Adrenal gland (tissue), 12 donors: ENCODE data around the gene ZFR. TPM values are rescaled to one million over a fixed set of nuclear protein-coding genes. Genes with fewer than 3 reads are reported as not detected.
"Not testable (repeated sequence)": the region's sequence is repeated elsewhere in the genome, so short reads cannot be mapped to it uniquely, and the experiment has no call there.

Experiments used
- DNase-seq, 7 donors: peaks; one replicate each; pipeline ENCODE4 v3.0.0-alpha.2; 2019 to 2020
- H3K27ac ChIP-seq, 5 donors: fragments of 200-600 bp; sonication (generic) in 4 of 5; 1 replicate in 3 of 5; 2 replicates in 2 of 5; pipeline versions ENCODE4 v1.5.1 to v1.8.0; 2016 to 2020; ENCODE audit warnings: mild to moderate bottlenecking in 1 of 5
- H3K27me3 ChIP-seq: fragments of 200-600 bp; 2 replicates; pipeline ENCODE4 v1.8.0; 2021
- H3K36me3 ChIP-seq, 2 donors: fragments of 200-600 bp; replicated peaks in 1 of 2; 1 replicate in 1 of 2; 2 replicates in 1 of 2; pipeline versions ENCODE4 v1.5.1 to v1.8.0; 2018 to 2022
- H3K4me1 ChIP-seq, 2 donors: fragments of 200-600 bp; replicated peaks in 1 of 2; 1 replicate in 1 of 2; 2 replicates in 1 of 2; pipeline versions ENCODE4 v1.5.1 to v1.8.0; 2018 to 2021
- H3K4me3 ChIP-seq, 4 donors: fragments of 200-600 bp; sonication (generic) in 3 of 4; one replicate each; pipeline ENCODE4 v1.5.1; 2016 to 2018
- H3K9me3 ChIP-seq, 3 donors: fragments of 200-600 bp; sonication (generic) in 1 of 3; replicated peaks in 1 of 3; 1 replicate in 2 of 3; 2 replicates in 1 of 3; pipeline versions ENCODE4 v1.5.1 to v1.8.0; 2016 to 2021
- CTCF ChIP-seq, 6 experiments: fragments of 450-650 bp in 4 of 6; fragments of 200-600 bp in 2 of 6; sonication (generic) in 1 of 6; IDR thresholded peaks; 1 replicate in 5 of 6; 2 replicates in 1 of 6; pipeline versions ENCODE4 v1.5.1 to v1.8.0; 2016 to 2021; ENCODE audit warnings: antibody characterized with exemption in 6 of 6, mild to moderate bottlenecking in 2 of 6, moderate library complexity in 1 of 6
- POLR2A ChIP-seq, 2 donors: fragments of 450-650 bp; IDR thresholded peaks; one replicate each; pipeline ENCODE4 v1.6.1; 2017; ENCODE audit warnings: antibody characterized with exemption in 2 of 2, mild to moderate bottlenecking in 2 of 2, moderate library complexity in 1 of 2
- WGBS, 4 donors: extraction: QIAGEN DNeasy Blood & Tissue Kit in 2 of 4; methylation state at CpG; one replicate each; pipeline versions ENCODE4 v1.1.5 to v1.1.7; 2013 to 2017; 5-methylcytosine and 5-hydroxymethylcytosine counted together
- intact Hi-C, 2 donors: fragments of 100-400 bp; cut with DNase I; formaldehyde crosslinking; loops; one replicate each; pipeline versions ENCODE4 v1.14.1 to v1.15.0; 2022 to 2023
- polyA plus RNA-seq, 3 donors: library from polyadenylated mRNA; stranded (reverse); fragments of 200-250 nt in 2 of 3; fragments of 350-450 nt in 1 of 3; fragmentation: Illumina TruSeq in 1 of 3; extraction: RNeasy Lipid Tissue Mini Kit (QIAGEN cat#74804) in 1 of 3; gene quantifications; one replicate each; pipeline ENCODE4 v1.2.3, GENCODE V29; 2013 to 2014
- total RNA-seq, 9 donors: library from RNA; depleted of rRNA in 4 of 9; stranded (reverse); fragments of >200 nt in 4 of 9; fragments of 120-200 nt in 1 of 9; fragmentation: NEBNext Ultra II Directional in 1 of 9; extraction: Animal tissue kit (Norgen Biotek cat#: 25700) in 1 of 9; gene quantifications; one replicate each; pipeline versions ENCODE4 v1.1.0 to v1.2.4, GENCODE V29; 2013 to 2023
- donor health status: healthy with polysubstance abuse.
- donor health status: Bipolar disorder and iron deficiency.
- donor health status: DM: yes; HTN: yes; CAD: no.
- donor health status: DM: no; HTN: no; CAD: no.
- donor health status: DM: no; HTN: no; CAD: no.
- donor health status: DM: yes; HTN: yes; CAD: no.

Gene ZFR
- total and polyA plus RNA-seq, 12 donors = 29.4 to 154 (median 72.7) TPM

GRCh38 chr5:32323741-32324140 lies 120.8 kb downstream of the ZFR start:
- intact Hi-C loops = loop anchor here in 1 of 2 donors (10.0 kb wide), 1 partner anchor 49 kb away; no protein-coding TSS in a partner anchor
- H3K9me3 ChIP-seq = no peaks in the 10 kb centered on the region

GRCh38 chr5:32322882-32323281 lies 121.7 kb downstream of the ZFR start:
- Histone ChIP-seq H3K4me1 (no peaks in the 10 kb centered on the region), H3K27ac (no peak overlapping the region), H3K36me3 (no peaks in the 10 kb centered on the region), H3K4me3 (no peak overlapping the region), H3K27me3 (no peaks in the 10 kb centered on the region), H3K9me3 (no peaks in the 10 kb centered on the region)
- intact Hi-C loops = loop anchor here in 1 of 2 donors (10.0 kb wide), 1 partner anchor 48 kb away; no protein-coding TSS in a partner anchor
- WGBS, 4 donors = 84 to 95% (median 92%) methylated on average over 12 of the region's 12 CpGs
- no peak for TF ChIP-seq POLR2A (IDR thresholded peaks at IDR 0.05)
- no peak for TF ChIP-seq CTCF (IDR thresholded peaks at IDR 0.05)
- no peak for DNase-seq

More at GRCh38 chr5:32323741-32324140, 120.8 kb downstream of the ZFR start:
- no peaks in the 10 kb centered on the region for H3K27me3 ChIP-seq
- no peak overlapping the region for H3K27ac ChIP-seq
- no peak for DNase-seq
- no peaks in the 10 kb centered on the region for H3K36me3 ChIP-seq
- H3K4me1 ChIP-seq = no peaks in the 10 kb centered on the region
- TF ChIP-seq CTCF (IDR thresholded peaks at IDR 0.05) (no peak), POLR2A (IDR thresholded peaks at IDR 0.05) (no peak)
- H3K4me3 ChIP-seq = no peak overlapping the region
- 76 to 88% (median 79%) methylated on average over 8 of the region's 8 CpGs for WGBS, 4 donors

- H3K36me3 ChIP-seq, H3K27me3 ChIP-seq, H3K4me3 ChIP-seq, DNase-seq, H3K9me3 ChIP-seq, H3K4me1 ChIP-seq, H3K27ac ChIP-seq: not testable (repeated sequence)
- intact Hi-C loops = loop anchor here in 1 of 2 donors (10.0 kb wide), 1 partner anchor 47 kb away; no protein-coding TSS in a partner anchor
- WGBS, 4 donors = 83 to 90% (median 83%) methylated on average over 2 of the region's 2 CpGs
Observed at GRCh38 chr5:32321787-32322186, 122.8 kb downstream of the ZFR start.

- no peaks in the 10 kb centered on the region for H3K4me1 ChIP-seq
- no peak overlapping the region for H3K4me3 ChIP-seq
- intact Hi-C loops = loop anchor here in 1 of 2 donors (10.0 kb wide), 1 partner anchor 46 kb away; no protein-coding TSS in a partner anchor
- no peaks in the 10 kb centered on the region for H3K36me3 ChIP-seq
- 74 to 90% (median 86%) methylated on average over 3 to 10 of the region's 10 CpGs; no CpG with 5 or more reads in 1 of the 4 donors for WGBS, 4 donors
- no peak for TF ChIP-seq CTCF (IDR thresholded peaks at IDR 0.05)
- no peak overlapping the region for H3K27ac ChIP-seq
- H3K27me3 ChIP-seq = no peaks in the 10 kb centered on the region
- DNase-seq = no peak
- H3K9me3 ChIP-seq = no peaks in the 10 kb centered on the region
Observed at GRCh38 chr5:32320576-32320975, 124.0 kb downstream of the ZFR start.

- Histone ChIP-seq H3K4me3 (no peak overlapping the region), H3K36me3 (no peaks in the 10 kb centered on the region), H3K4me1 (no peaks in the 10 kb centered on the region), H3K9me3 (no peaks in the 10 kb centered on the region), H3K27ac (no peak overlapping the region), H3K27me3 (no peaks in the 10 kb centered on the region)
- intact Hi-C loops = loop anchor here in 1 of 2 donors (10.0 kb wide), 1 partner anchor 45 kb away; no protein-coding TSS in a partner anchor
- no peak for TF ChIP-seq CTCF (IDR thresholded peaks at IDR 0.05)
- no peak for TF ChIP-seq POLR2A (IDR thresholded peaks at IDR 0.05)
- peak in 1 of 7 donors; percentile 40 for DNase-seq
- 68 to 76% (median 73%) methylated on average over 4 to 7 of the region's 7 CpGs for WGBS, 4 donors
Observed at GRCh38 chr5:32319926-32320543, 124.5 kb downstream of the ZFR start.
